NCI-H1105 (cell line): Measurements from ENCODE around the gene NCOA3.

ENCODE experiments used
- DNase-seq: peaks from one replicate; lab custom pipeline; 2025; lab: John Stamatoyannopoulos, UW

NCOA3 gene

GRCh38 chr20:47680804-47681529 is 179.3 kb downstream of the NCOA3 start:
- no peak for DNase-seq

GRCh38 chr20:47682028-47682783 is 180.5 kb downstream of the NCOA3 start:
- DNase-seq: no peak

GRCh38 chr20:47682916-47683315 is 181.2 kb downstream of the NCOA3 start:
- no peak for DNase-seq

GRCh38 chr20:47684306-47685080 is 182.8 kb downstream of the NCOA3 start:
- DNase-seq: no peak

- DNase-seq: no peak
Observed at GRCh38 chr20:47686545-47686944, 184.9 kb downstream of the NCOA3 start.

- no peak for DNase-seq
Observed at GRCh38 chr20:47687095-47687987, 185.7 kb downstream of the NCOA3 start.

GRCh38 chr20:47688385-47689381 is 187.0 kb downstream of the NCOA3 start:
- DNase-seq: no peak

- no peak for DNase-seq
Observed at GRCh38 chr20:47689731-47690130, 188.0 kb downstream of the NCOA3 start.

- no peak for DNase-seq
Observed at GRCh38 chr20:47691625-47692024, 189.9 kb downstream of the NCOA3 start.

- DNase-seq: no peak
Observed at GRCh38 chr20:47694021-47694818, 192.5 kb downstream of the NCOA3 start.

GRCh38 chr20:47696856-47697255 is 195.2 kb downstream of the NCOA3 start:
- no peak for DNase-seq

- DNase-seq: no peak
Observed at GRCh38 chr20:47698142-47698541, 196.5 kb downstream of the NCOA3 start.

GRCh38 chr20:47699818-47700217 is 198.1 kb downstream of the NCOA3 start:
- DNase-seq: no peak

GRCh38 chr20:47700327-47700726 is 198.6 kb downstream of the NCOA3 start:
- no peak for DNase-seq

GRCh38 chr20:47701612-47702011 is 199.9 kb downstream of the NCOA3 start:
- DNase-seq: no peak

GRCh38 chr20:47703748-47704147 is 202.1 kb downstream of the NCOA3 start:
- no peak for DNase-seq

GRCh38 chr20:47704746-47705496 is 203.2 kb downstream of the NCOA3 start:
- DNase-seq: no peak

- no peak for DNase-seq
Observed at GRCh38 chr20:47705497-47705856, 203.8 kb downstream of the NCOA3 start.

GRCh38 chr20:47706345-47706744 is 204.7 kb downstream of the NCOA3 start:
- DNase-seq: no peak
